GM12878 (cell line): ENCODE measurements around the gene BHLHE23. TPM values are rescaled to one million over a fixed set of nuclear protein-coding genes. Genes with fewer than 3 reads are reported as not detected.
A peak's percentile ranks its signal among the peaks of the same experiment; 100 is the strongest.

ENCODE experiments used
- ATAC-seq: fragments of 200-7000 bp; cut with Tn5 transposase; 3 replicates; pipeline ENCODE4 v1.9.1; 2020; ENCODE audit warnings: mild to moderate bottlenecking, moderate library complexity
- BruUV-seq: library from RNA; stranded (reverse); fragments of 400-500 nt; replicated peaks from 2 replicates; lab custom pipeline; 2021; lab: Mats Ljungman, UMichigan
- CTCF ChIA-PET: fragments of 300-600 bp; sonication (Branson Sonifier 250); formaldehyde crosslinking; extraction: SDS; loops from one replicate; lab custom pipeline; 2021; ENCODE audit warnings: inconsistent platforms; lab: Yijun Ruan, JAX
- POLR2A ChIA-PET: fragments of 350-600 bp; formaldehyde crosslinking; extraction: SDS; loops from one replicate; lab custom pipeline; 2021; ENCODE audit warnings: inconsistent platforms; lab: Charles Lee
- RAD21 ChIA-PET: fragments of 300-600 bp; sonication (Branson Sonifier 250); formaldehyde crosslinking; loops from one replicate; lab custom pipeline; 2023; ENCODE audit warnings: antibody characterized with exemption; ENCODE audit not compliant: unreplicated experiment; lab: Charles Lee
- SMC1A ChIA-PET: fragments of 300-600 bp; sonication (Branson Sonifier 250); formaldehyde crosslinking; loops from one replicate; lab custom pipeline; 2023; ENCODE audit not compliant: unreplicated experiment, uncharacterized antibody; lab: Charles Lee
- DNase-seq: peaks from one replicate; pipeline ENCODE4 v3.0.0-alpha.2; 2011; ENCODE audit warnings: low read depth, low spot score
- FAIRE-seq: peaks from 3 replicates; lab custom pipeline; 2011; peaks lifted over from hg19 to GRCh38; lab: Jason Lieb, UNC
- H2AFZ ChIP-seq: 2 replicates; pipeline ENCODE4 v1.6.0; 2011; ENCODE audit warnings: low read depth, low read length, control low read depth; ENCODE audit not compliant: control insufficient read depth
- H3K27ac ChIP-seq: 2 replicates; pipeline ENCODE4 v1.5.1; 2011; ENCODE audit warnings: control low read depth; ENCODE audit not compliant: control insufficient read depth, insufficient read depth
- H3K27me3 ChIP-seq, 2 experiments: replicated peaks in 1 of 2; 2 replicates each; pipeline versions ENCODE4 v1.6.0 to v1.6.1; 2011; ENCODE audit warnings: low read length in 1 of 2; ENCODE audit not compliant: control insufficient read depth in 2 of 2, insufficient read depth in 2 of 2
- H3K36me3 ChIP-seq, 2 experiments: 2 replicates each; pipeline ENCODE4 v1.5.1; 2011; ENCODE audit warnings: low read length in 1 of 2; ENCODE audit not compliant: control insufficient read depth in 2 of 2, insufficient read depth in 2 of 2
- H3K4me1 ChIP-seq: 2 replicates; pipeline ENCODE4 v1.6.1; 2011; ENCODE audit warnings: mild to moderate bottlenecking, low read length, moderate library complexity, mixed read lengths; ENCODE audit not compliant: control insufficient read depth, insufficient read depth
- H3K4me2 ChIP-seq: 2 replicates; pipeline ENCODE4 v1.6.0; 2011; ENCODE audit warnings: control low read depth; ENCODE audit not compliant: control insufficient read depth, insufficient read depth
- H3K4me3 ChIP-seq: fragments of 200-600 bp; sonication (generic); 2 replicates; pipeline ENCODE4 v1.5.1; 2016
- H3K79me2 ChIP-seq: 2 replicates; pipeline ENCODE4 v1.6.0; 2011; ENCODE audit warnings: low read length; ENCODE audit not compliant: control insufficient read depth, insufficient read depth
- H3K9ac ChIP-seq: 2 replicates; pipeline ENCODE4 v1.8.0; 2011; ENCODE audit warnings: low read length, control low read depth, mixed read lengths; ENCODE audit not compliant: control insufficient read depth, insufficient read depth
- H3K9me3 ChIP-seq: replicated peaks from 3 replicates; pipeline ENCODE4 v1.5.1; 2011; ENCODE audit warnings: mild to moderate bottlenecking, low read length; ENCODE audit not compliant: control insufficient read depth, insufficient read depth
- H4K20me1 ChIP-seq: 2 replicates; pipeline ENCODE4 v1.6.0; 2011; ENCODE audit not compliant: control insufficient read depth, insufficient read depth
- CEBPB ChIP-seq, 2 experiments: fragments of 150-350 bp in 1 of 2; IDR thresholded peaks; 2 replicates each; pipeline ENCODE4 v1.6.1; 2012 to 2014; ENCODE audit warnings: low read depth in 2 of 2, low read length in 2 of 2, borderline replicate concordance in 1 of 2, inconsistent platforms in 1 of 2
- CUX1 ChIP-seq: IDR thresholded peaks from 2 replicates; pipeline ENCODE4 v1.6.1; 2012; ENCODE audit warnings: improper control_type of control experiment, low read depth, low read length; ENCODE audit not compliant: insufficient replicate concordance
- HDGF ChIP-seq: fragments of 450-650 bp; IDR thresholded peaks from 2 replicates; pipeline ENCODE4 v1.6.1; 2016; ENCODE audit warnings: antibody characterized with exemption
- IKZF1 ChIP-seq: fragments of 450-650 bp; conservative IDR thresholded peaks from 2 replicates; pipeline ENCODE4 v1.6.1; 2017; ENCODE audit warnings: antibody characterized with exemption, mild to moderate bottlenecking
- POLR2A ChIP-seq: IDR thresholded peaks from 2 replicates; pipeline ENCODE4 v1.6.1; 2011; ENCODE audit warnings: low read depth, mild to moderate bottlenecking, low read length
- POU2F2 ChIP-seq: IDR thresholded peaks from 3 replicates; pipeline ENCODE4 v1.6.1; 2011; ENCODE audit warnings: low read depth, mild to moderate bottlenecking, low read length, borderline replicate concordance
- SMAD1 ChIP-seq: fragments of 450-650 bp; IDR thresholded peaks from 2 replicates; pipeline ENCODE4 v1.6.1; 2018; ENCODE audit warnings: mild to moderate bottlenecking, low read depth; ENCODE audit not compliant: partially characterized antibody
- TCF7 ChIP-seq: IDR thresholded peaks from 2 replicates; pipeline ENCODE4 v1.6.1; 2014; ENCODE audit warnings: antibody characterized with exemption, borderline replicate concordance
- YY1 ChIP-seq: IDR thresholded peaks from 2 replicates; pipeline ENCODE4 v1.6.1; 2011; ENCODE audit warnings: low read depth, mild to moderate bottlenecking, low read length
- ZZZ3 ChIP-seq: IDR thresholded peaks from 2 replicates; pipeline ENCODE4 v1.6.1; 2011; ENCODE audit warnings: low read depth; ENCODE audit not compliant: control insufficient read depth, insufficient read length
- WGBS: methylation state at CpG from one replicate; pipeline ENCODE4 v1.1.6; 2016; ENCODE audit warnings: low lambda C conversion rate; ENCODE audit not compliant: insufficient replicate concordance, insufficient coverage; ENCODE audit errors: missing lambda C conversion rate; 5-methylcytosine and 5-hydroxymethylcytosine counted together
- in situ Hi-C: fragments of 300-500 bp; cut with MboI; formaldehyde crosslinking; loops from 9 replicates; pipeline ENCODE4 v1.14.3; 2018; ENCODE audit warnings: mixed read lengths
- intact Hi-C: fragments of 100-400 bp; cut with micrococcal nuclease; formaldehyde crosslinking; loops from one replicate; pipeline ENCODE4 v1.14.2; 2022; ENCODE audit not compliant: unreplicated experiment
- polyA plus RNA-seq, 11 experiments: library from polyadenylated mRNA; depleted of rRNA in 4 of 11; unstranded in 6 of 11; stranded (reverse) in 5 of 11; fragments of >200 nt; fragmentation: Nextera tagmentation in 4 of 11; fragmentation: Illumina TruSeq in 1 of 11; extraction: Ambion mirVana in 4 of 11; extraction: Trizol in 1 of 11; gene quantifications; 1 replicate in 1 of 11; 2 replicates in 10 of 11; pipeline versions ENCODE4 v1.2.1 to v1.2.3, GENCODE V29; 2011 to 2016; ENCODE audit warnings: inconsistent platforms in 2 of 11, missing spikeins in 2 of 11, low read depth in 1 of 11
- total RNA-seq, 4 experiments: library from RNA; depleted of rRNA in 3 of 4; stranded (reverse); fragments of >200 nt in 3 of 4; fragmentation: Illumina TruSeq in 1 of 4; extraction: Trizol in 1 of 4; gene quantifications; 2 replicates each; pipeline versions ENCODE4 v1.2.1 to v1.2.3, GENCODE V29; 2013 to 2021

Gene BHLHE23
- total and polyA plus RNA-seq, 10 of the 15 experiments (the other 5 are each of a cell fraction or from before 2014, with no cell fraction given): 0.28 to 0.33 TPM; not detected in 8

- Histone ChIP-seq H3K4me2 (no peak overlapping the region), H3K36me3 (no peaks in the 10 kb centered on the region; a peak in 2 of 4 replicates), H3K9me3 (no peaks in the 10 kb centered on the region), H2AFZ (no peak overlapping the region), H3K9ac (no peak overlapping the region), H3K27ac (no peak overlapping the region), H4K20me1 (no peaks in the 10 kb centered on the region), H3K79me2 (no peaks in the 10 kb centered on the region), H3K4me3 (no peak overlapping the region), H3K4me1 (peaks cover 7% of the 10 kb centered on the region), H3K27me3 (peaks cover 0 to 6% of the 10 kb centered on the region in 2 experiments; a peak in 2 of 4 replicates)
- in situ Hi-C loops: no loop called here
- FAIRE-seq (no peak), ATAC-seq (no peak), DNase-seq (no peak)
- POLR2A ChIA-PET: interaction anchor here (0.6 to 2.7 kb wide), 3 partner anchors 16 to 558 kb away, joined by 3 to 7 read pairs (median 4); no protein-coding TSS in a partner anchor
- WGBS: 43% methylated on average over 33 of the region's 33 CpGs
- BruUV-seq: no TSS peak
- CTCF ChIA-PET: interaction anchor here (0.6 to 2.0 kb wide), 12 partner anchors 15 to 209 kb away, joined by 3 to 8 read pairs (median 3); no protein-coding TSS in a partner anchor
- intact Hi-C loops: no loop called here
- peak; percentile 20; the same call in 1 of the 2 replicates for TF ChIP-seq POLR2A
- peak; percentile 12; the same call in 1 of the 3 replicates for TF ChIP-seq POU2F2
- no peak for TF ChIP-seq ZZZ3
- RAD21 ChIA-PET: interaction anchor here (0.7 to 1.8 kb wide), 4 partner anchors 10 to 84 kb away, joined by 3 to 16 read pairs (median 4); no protein-coding TSS in a partner anchor
- SMC1A ChIA-PET: interaction anchor here (0.6 to 1.7 kb wide), 5 partner anchors 17 to 71 kb away, joined by 3 to 11 read pairs (median 5); no protein-coding TSS in a partner anchor
Measured at GRCh38 chr20:62970307-62971210, 36.2 kb downstream of the BHLHE23 start.

DNA sequence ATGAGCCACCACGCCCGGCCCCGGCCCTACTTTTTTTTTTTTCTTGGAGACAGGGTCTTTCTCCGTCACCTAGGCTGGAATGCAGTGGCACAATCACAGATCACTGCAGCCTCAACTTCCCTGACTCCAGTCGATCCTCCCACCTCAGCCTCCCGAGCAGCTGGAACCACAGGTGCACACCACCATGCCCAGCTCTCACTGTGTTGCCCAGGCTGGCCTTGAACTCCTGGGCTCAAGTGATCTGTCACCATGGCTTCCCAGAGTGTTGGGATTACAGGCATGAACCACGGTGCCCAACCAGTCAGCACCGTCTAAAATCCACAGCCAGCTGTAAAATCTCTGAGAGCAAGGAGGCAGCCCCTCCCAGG is 36.8 kb downstream of the BHLHE23 start:
- Histone ChIP-seq H3K4me1 (peaks cover 7% of the 10 kb centered on the region), H3K4me2 (no peak overlapping the region), H3K9me3 (no peaks in the 10 kb centered on the region), H4K20me1 (no peaks in the 10 kb centered on the region), H3K9ac (no peak overlapping the region), H3K27ac (no peak overlapping the region), H3K27me3 (peaks cover 0 to 6% of the 10 kb centered on the region in 2 experiments; a peak in 2 of 4 replicates), H3K36me3 (no peaks in the 10 kb centered on the region; a peak in 3 of 4 replicates), H3K79me2 (no peaks in the 10 kb centered on the region), H2AFZ (no peak overlapping the region), H3K4me3 (no peak overlapping the region)
- in situ Hi-C loops (no loop called here), intact Hi-C loops (no loop called here)
- BruUV-seq: no TSS peak
- ChIA-PET CTCF (interaction anchor here (0.8 to 2.0 kb wide), 4 partner anchors 15 to 210 kb away, joined by 3 to 8 read pairs (median 5); no protein-coding TSS in a partner anchor), SMC1A (interaction anchor here (1.0 to 1.7 kb wide), 3 partner anchors 39 to 68 kb away, joined by 4 to 11 read pairs (median 7); no protein-coding TSS in a partner anchor), RAD21 (interaction anchor here (1.6 to 1.8 kb wide), 2 partner anchors 39 to 41 kb away, joined by 4 to 16 read pairs; no protein-coding TSS in a partner anchor), POLR2A (interaction anchor here (1.0 to 2.7 kb wide), 2 partner anchors 16 to 43 kb away, joined by 3 to 7 read pairs; no protein-coding TSS in a partner anchor)
- DNase-seq (no peak), FAIRE-seq (no peak), ATAC-seq (no peak)
- WGBS: 65% methylated on average over 8 of the region's 8 CpGs
- TF ChIP-seq TCF7 (no peak), HDGF (no peak), YY1 (no peak), CUX1 (no peak), SMAD1 (no peak), IKZF1 (no peak), CEBPB (IDR thresholded peaks at IDR 0.05; ENCODE audit: borderline replicate concordance in 1 of 2, low read depth in 2 of 2, low read length in 2 of 2) (no peak)
